Esophagus muscularis mucosa (tissue), 4 donors: ENCODE data around the gene ONECUT3. TPM values are rescaled to one million over a fixed set of nuclear protein-coding genes. Genes with fewer than 3 reads are reported as not detected.

ENCODE experiments used
- DNase-seq: peaks from one replicate; pipeline ENCODE4 v3.0.0-alpha.2; 2017; ENCODE audit errors: extremely low spot score
- H3K27ac ChIP-seq, 4 donors: fragments of 200-600 bp; sonication (generic); replicated peaks in 1 of 4; 1 replicate in 3 of 4; 2 replicates in 1 of 4; pipeline ENCODE4 v1.5.1; 2016 to 2019; ENCODE audit warnings: mild to moderate bottlenecking in 1 of 4
- H3K27me3 ChIP-seq, 4 donors: fragments of 200-600 bp; sonication (generic); one replicate each; pipeline versions ENCODE4 v1.5.1 to v1.6.0; 2016 to 2019
- H3K36me3 ChIP-seq, 4 donors: fragments of 200-600 bp; sonication (generic); one replicate each; pipeline ENCODE4 v1.5.1; 2016 to 2019
- H3K4me1 ChIP-seq, 4 donors: fragments of 200-600 bp; sonication (generic); one replicate each; pipeline ENCODE4 v1.5.1; 2016 to 2019
- H3K4me3 ChIP-seq, 4 donors: fragments of 200-600 bp; sonication (generic); 1 replicate in 2 of 4; 2 replicates in 2 of 4; pipeline ENCODE4 v1.5.1; 2016 to 2019; ENCODE audit warnings: mild to moderate bottlenecking in 4 of 4, moderate library complexity in 1 of 4
- H3K9me3 ChIP-seq, 4 donors: fragments of 200-600 bp; sonication (generic); 1 replicate in 3 of 4; 2 replicates in 1 of 4; pipeline ENCODE4 v1.5.1; 2016 to 2019
- EP300 ChIP-seq: sonication (generic); formaldehyde crosslinking; IDR thresholded peaks from one replicate; pipeline ENCODE4 v1.6.1; 2017; ENCODE audit warnings: antibody characterized with exemption
- POLR2A ChIP-seq: fragments of 450-650 bp; IDR thresholded peaks from one replicate; pipeline ENCODE4 v1.6.1; 2017; ENCODE audit warnings: antibody characterized with exemption, moderate library complexity, mild to moderate bottlenecking, low read depth
- POLR2AphosphoS5 ChIP-seq, 2 donors: sonication (generic); formaldehyde crosslinking; IDR thresholded peaks; one replicate each; pipeline ENCODE4 v1.6.1; 2017; ENCODE audit warnings: antibody characterized with exemption in 2 of 2
- WGBS: methylation state at CpG from one replicate; pipeline ENCODE4 v1.1.5; 2018; 5-methylcytosine and 5-hydroxymethylcytosine counted together
- intact Hi-C: fragments of 100-400 bp; cut with DNase I; formaldehyde crosslinking; loops from one replicate; pipeline ENCODE4 v1.15.1; 2023
- total RNA-seq, 4 donors: library from RNA; depleted of rRNA; stranded (reverse); fragments of >200 nt; gene quantifications; one replicate each; pipeline versions ENCODE4 v1.1.0 to v1.2.1, GENCODE V29; 2016
- TF ChIP-seq, protein P1 (sequence below), 3 experiments: fragments of 200-600 bp in 2 of 3; fragments of 450-650 bp in 1 of 3; sonication (generic) in 2 of 3; IDR thresholded peaks; one replicate each; pipeline ENCODE4 v1.5.1; 2017 to 2019; ENCODE audit warnings: antibody characterized with exemption in 3 of 3, mild to moderate bottlenecking in 2 of 3, moderate library complexity in 1 of 3

ONECUT3 gene
- total RNA-seq, 4 donors from 2014 or later, result not detected

- DNase-seq, result no peak
- intact Hi-C loops, result no loop called here
- 87% methylated on average over 24 of the region's 36 CpGs for WGBS
These were observed 46.5 kb downstream of the ONECUT3 start for GRCh38 chr19:1799695-1800342.

GRCh38 chr19:1804858-1805257 is 51.6 kb downstream of the ONECUT3 start:
- Histone ChIP-seq H3K27me3 (no peaks in the 10 kb centered on the region), H3K4me3 (no peak overlapping the region), H3K4me1 (no peaks in the 10 kb centered on the region), H3K9me3 (no peaks in the 10 kb centered on the region), H3K36me3 (no peaks in the 10 kb centered on the region), H3K27ac (no peak overlapping the region)
- intact Hi-C loops, result no loop called here
- 88% methylated on average over 6 of the region's 6 CpGs for WGBS
- DNase-seq, result no peak
- TF ChIP-seq, protein P1, sequence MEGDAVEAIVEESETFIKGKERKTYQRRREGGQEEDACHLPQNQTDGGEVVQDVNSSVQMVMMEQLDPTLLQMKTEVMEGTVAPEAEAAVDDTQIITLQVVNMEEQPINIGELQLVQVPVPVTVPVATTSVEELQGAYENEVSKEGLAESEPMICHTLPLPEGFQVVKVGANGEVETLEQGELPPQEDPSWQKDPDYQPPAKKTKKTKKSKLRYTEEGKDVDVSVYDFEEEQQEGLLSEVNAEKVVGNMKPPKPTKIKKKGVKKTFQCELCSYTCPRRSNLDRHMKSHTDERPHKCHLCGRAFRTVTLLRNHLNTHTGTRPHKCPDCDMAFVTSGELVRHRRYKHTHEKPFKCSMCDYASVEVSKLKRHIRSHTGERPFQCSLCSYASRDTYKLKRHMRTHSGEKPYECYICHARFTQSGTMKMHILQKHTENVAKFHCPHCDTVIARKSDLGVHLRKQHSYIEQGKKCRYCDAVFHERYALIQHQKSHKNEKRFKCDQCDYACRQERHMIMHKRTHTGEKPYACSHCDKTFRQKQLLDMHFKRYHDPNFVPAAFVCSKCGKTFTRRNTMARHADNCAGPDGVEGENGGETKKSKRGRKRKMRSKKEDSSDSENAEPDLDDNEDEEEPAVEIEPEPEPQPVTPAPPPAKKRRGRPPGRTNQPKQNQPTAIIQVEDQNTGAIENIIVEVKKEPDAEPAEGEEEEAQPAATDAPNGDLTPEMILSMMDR (IDR thresholded peaks at IDR 0.05), result no peak

More at GRCh38 chr19:1799695-1800342, 46.5 kb downstream of the ONECUT3 start:
- H3K27ac ChIP-seq, result no peak overlapping the region
- no peak for TF ChIP-seq POLR2A
- no peak for TF ChIP-seq EP300
- TF ChIP-seq, protein P1 (IDR thresholded peaks at IDR 0.05), result no peak
- TF ChIP-seq POLR2AphosphoS5 (IDR thresholded peaks at IDR 0.05), result no peak
- no peaks in the 10 kb centered on the region for H3K36me3 ChIP-seq
- H3K9me3 ChIP-seq, result no peaks in the 10 kb centered on the region
- H3K27me3 ChIP-seq, result peaks cover 0 to 24% (median 12%) of the 10 kb centered on the region in 4 donors
- H3K4me3 ChIP-seq, result no peak overlapping the region
- peaks cover 4 to 10% (median 7%) of the 10 kb centered on the region in 4 donors for H3K4me1 ChIP-seq

GRCh38 chr19:1805401-1806183 is 52.3 kb downstream of the ONECUT3 start:
- TF ChIP-seq, protein P1 (IDR thresholded peaks at IDR 0.05), result no peak
- TF ChIP-seq EP300 (no peak), POLR2A (no peak), POLR2AphosphoS5 (IDR thresholded peaks at IDR 0.05) (no peak)
- intact Hi-C loops, result no loop called here
- DNase-seq, result no peak

GRCh38 chr19:1806184-1807029 is 53.1 kb downstream of the ONECUT3 start:
- peaks cover 1 to 3% (median 2%) of the 10 kb centered on the region in 4 donors for H3K4me1 ChIP-seq
- no peaks in the 10 kb centered on the region for H3K9me3 ChIP-seq
- no peaks in the 10 kb centered on the region for H3K27me3 ChIP-seq
- intact Hi-C loops, result no loop called here
- no peaks in the 10 kb centered on the region for H3K36me3 ChIP-seq
- no peak for TF ChIP-seq POLR2AphosphoS5 (IDR thresholded peaks at IDR 0.05)
- TF ChIP-seq, protein P1 (IDR thresholded peaks at IDR 0.05), result no peak
- WGBS, result 87% methylated on average over 35 of the region's 45 CpGs
- no peak for DNase-seq
- no peak overlapping the region for H3K27ac ChIP-seq
- no peak overlapping the region for H3K4me3 ChIP-seq

More at GRCh38 chr19:1805401-1806183, 52.3 kb downstream of the ONECUT3 start:
- WGBS, result 93% methylated on average over 12 of the region's 24 CpGs
- Histone ChIP-seq H3K27ac (no peak overlapping the region), H3K36me3 (no peaks in the 10 kb centered on the region), H3K4me3 (no peak overlapping the region), H3K4me1 (no peaks in the 10 kb centered on the region), H3K27me3 (no peaks in the 10 kb centered on the region), H3K9me3 (no peaks in the 10 kb centered on the region)
